ENCODE results near the gene MME. TPM values are rescaled to one million over a fixed set of nuclear protein-coding genes. Genes with fewer than 3 reads are reported as not detected.

The MME gene
- total and polyA plus RNA-seq, 2 of the 8 experiments (the other 6 are each of a cell fraction or from before 2014, with no cell fraction given) = 5.0 to 39.6 TPM

DNA sequence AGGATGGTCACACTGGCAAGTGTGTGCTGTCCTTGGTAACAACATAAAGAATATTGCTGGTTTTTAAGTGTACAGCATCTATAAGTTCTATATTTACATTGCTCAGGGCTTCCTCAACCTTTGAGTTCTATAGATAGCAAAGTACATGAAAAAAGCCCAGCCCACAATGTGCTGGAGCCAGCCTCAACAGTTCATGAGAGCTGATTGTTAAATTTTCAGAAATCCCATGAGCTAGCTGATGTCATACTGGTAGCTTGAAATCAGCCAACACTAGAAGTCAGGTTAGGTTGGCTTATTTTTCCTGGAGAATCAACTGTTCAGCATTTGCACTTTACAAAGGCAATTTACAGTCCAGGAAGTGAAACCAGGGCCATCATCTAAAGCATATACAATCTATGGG lies 110.6 kb downstream of the MME start:
- FAIRE-seq = no peak
- Histone ChIP-seq H3K14ac (ENCODE audit: insufficient read length) (no peak overlapping the region), H4K91ac (replicated peaks; ENCODE audit: insufficient read length, low read length) (no peak overlapping the region), H3K27me3 (replicated peaks in 1 of 4; ENCODE audit: control insufficient read depth in 3 of 4, extremely low read depth in 1 of 4, insufficient read depth in 3 of 4, low read length in 3 of 4) (no peaks in the 10 kb centered on the region), H3K9me3 (ENCODE audit: insufficient read depth in 2 of 2, low read depth in 1 of 2, low read length in 1 of 2) (no peaks in the 10 kb centered on the region), H3K4me1 (replicated peaks in 1 of 4; ENCODE audit: control insufficient read depth in 3 of 4, insufficient read depth in 4 of 4, low read length in 3 of 4) (0 out of 7 replicates have a peak, but pooled peaks cover 0 to 3% (median 0%) of the 10 kb centered on the region in 4 experiments), H2BK20ac (ENCODE audit: low read length) (no peak overlapping the region), H3K9ac (replicated peaks in 1 of 4; ENCODE audit: extremely low read depth in 1 of 4, low read depth in 3 of 4, low read length in 3 of 4) (no peak overlapping the region), H3K79me1 (ENCODE audit: low read depth, low read length) (no peaks in the 10 kb centered on the region), H3K23ac (ENCODE audit: insufficient read length) (no peak overlapping the region), H4K8ac (ENCODE audit: extremely low read depth, insufficient read depth, low read length) (no peak overlapping the region), H3K18ac (ENCODE audit: extremely low read depth, low read length) (no peak overlapping the region), H3K79me2 (ENCODE audit: control insufficient read depth in 1 of 2, insufficient read depth in 2 of 2, low read length in 2 of 2) (no peaks in the 10 kb centered on the region), H2BK15ac (ENCODE audit: low read length) (no peak overlapping the region), H3K4ac (replicated peaks; ENCODE audit: insufficient read length, low read depth, low read length) (no peak overlapping the region), H3K27ac (ENCODE audit: low read depth, low read length) (no peak overlapping the region), H3K4me3 (ENCODE audit: extremely low read depth in 1 of 4, insufficient read depth in 2 of 4, low read depth in 3 of 4, low read length in 4 of 4) (no peak overlapping the region), H3K23me2 (ENCODE audit: low read depth, low read length) (no peaks in the 10 kb centered on the region), H3K36me3 (ENCODE audit: control insufficient read depth in 2 of 4, insufficient read depth in 4 of 4, low read length in 3 of 4) (no peaks in the 10 kb centered on the region), H2AFZ (ENCODE audit: low read length) (no peak overlapping the region), H4K5ac (ENCODE audit: insufficient read length, low read depth, low read length) (no peak overlapping the region), H2BK120ac (replicated peaks; ENCODE audit: low read depth, low read length) (no peak overlapping the region), H2BK5ac (ENCODE audit: low read depth, low read length) (no peak overlapping the region), H2AK5ac (ENCODE audit: low read depth, low read length) (no peak overlapping the region), H4K20me1 (replicated peaks in 1 of 2; ENCODE audit: control insufficient read depth in 1 of 2, insufficient read depth in 2 of 2, low read length in 2 of 2) (no peaks in the 10 kb centered on the region), H3K4me2 (ENCODE audit: insufficient read depth in 1 of 2, low read depth in 2 of 2, low read length in 2 of 2) (no peak overlapping the region), H3K56ac (replicated peaks; ENCODE audit: insufficient read length, low read depth, low read length) (no peak overlapping the region), H2BK12ac (ENCODE audit: low read depth, low read length) (no peak overlapping the region)
- DNase-seq (ENCODE audit: low read depth in 1 of 2, low spot score in 2 of 2) = no peak
- ChIA-PET POLR2A (ENCODE audit: partially characterized antibody) (interaction anchor here (0.6 kb wide), 1 partner anchor 11 kb away, joined by 3 read pairs; no protein-coding TSS in a partner anchor), CTCF (ENCODE audit: partially characterized antibody) (no interaction called here)
- TF ChIP-seq, protein P1, sequence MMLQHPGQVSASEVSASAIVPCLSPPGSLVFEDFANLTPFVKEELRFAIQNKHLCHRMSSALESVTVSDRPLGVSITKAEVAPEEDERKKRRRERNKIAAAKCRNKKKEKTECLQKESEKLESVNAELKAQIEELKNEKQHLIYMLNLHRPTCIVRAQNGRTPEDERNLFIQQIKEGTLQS (IDR thresholded peaks at IDR 0.05; ENCODE audit: insufficient read depth, low read depth, low read length) = no peak
- TF ChIP-seq EGR1 (IDR thresholded peaks at IDR 0.05; ENCODE audit: borderline replicate concordance, low read depth, low read length) = no peak
- TF ChIP-seq TCF12 (IDR thresholded peaks at IDR 0.05; ENCODE audit: low read depth, low read length) = no peak
- no peak for TF ChIP-seq HDAC6 (IDR thresholded peaks at IDR 0.05; ENCODE audit: low read depth, low read length)
- TF ChIP-seq POU5F1 (IDR thresholded peaks at IDR 0.05; ENCODE audit: low read depth, low read length) = no peak
- no peak for TF ChIP-seq CHD1 (IDR thresholded peaks at IDR 0.05; ENCODE audit: low read depth, low read length)

All from H1 (cell line).